ENCODE results near the gene OSBPL8.

The OSBPL8 gene

GRCh38 chr12:76559400-76560085 lies at the start of gene OSBPL8:
Gene OSBPL8, minus strand, starts transcription at chr12:76559771. Its CDS starts 72,220 bp downstream, at chr12:76487551.
- peak; percentile 95 for DNase-seq (ENCODE audit: low spot score)

- no peak for DNase-seq (ENCODE audit: low spot score)
Observed at GRCh38 chr12:76608070-76608469, 48.5 kb upstream of the OSBPL8 start.

- no peak for DNase-seq (ENCODE audit: low spot score)
Observed at GRCh38 chr12:76595056-76595455, 35.5 kb upstream of the OSBPL8 start.

- no peak for DNase-seq (ENCODE audit: low spot score)
Observed at GRCh38 chr12:76591476-76591875, 31.9 kb upstream of the OSBPL8 start.

GRCh38 chr12:76590131-76590530 lies 30.6 kb upstream of the OSBPL8 start:
- DNase-seq (ENCODE audit: low spot score): no peak

- no peak for DNase-seq (ENCODE audit: low spot score)
Observed at GRCh38 chr12:76588881-76589565, 29.5 kb upstream of the OSBPL8 start.

- DNase-seq (ENCODE audit: low spot score): no peak
Observed at GRCh38 chr12:76587428-76588178, 28.0 kb upstream of the OSBPL8 start.

- DNase-seq (ENCODE audit: low spot score): peak; percentile 47
Observed at GRCh38 chr12:76586764-76587395, 27.3 kb upstream of the OSBPL8 start.

- DNase-seq (ENCODE audit: low spot score): no peak
Observed at GRCh38 chr12:76583301-76583700, 23.7 kb upstream of the OSBPL8 start.

- DNase-seq (ENCODE audit: low spot score): no peak
Observed at GRCh38 chr12:76573840-76574373, 14.3 kb upstream of the OSBPL8 start.

- DNase-seq (ENCODE audit: low spot score): no peak
Observed at GRCh38 chr12:76571256-76571655, 11.7 kb upstream of the OSBPL8 start.

- DNase-seq (ENCODE audit: low spot score): no peak
Observed at GRCh38 chr12:76569685-76570604, 10.4 kb upstream of the OSBPL8 start.

GRCh38 chr12:76568888-76569551 lies 9.4 kb upstream of the OSBPL8 start:
- no peak for DNase-seq (ENCODE audit: low spot score)

GRCh38 chr12:76568130-76568529 lies 8.6 kb upstream of the OSBPL8 start:
- DNase-seq (ENCODE audit: low spot score): no peak

- DNase-seq (ENCODE audit: low spot score): no peak
Observed at GRCh38 chr12:76563061-76563460, 3.5 kb upstream of the OSBPL8 start.

GRCh38 chr12:76562130-76562529 lies 2.6 kb upstream of the OSBPL8 start:
- DNase-seq (ENCODE audit: low spot score): no peak

- DNase-seq (ENCODE audit: low spot score): no peak
Observed at GRCh38 chr12:76560086-76560491, 518 bp upstream of the OSBPL8 start.

GRCh38 chr12:76558684-76559399 lies 729 bp downstream of the OSBPL8 start:
- peak; percentile 66 for DNase-seq (ENCODE audit: low spot score)

- no peak for DNase-seq (ENCODE audit: low spot score)
Observed at GRCh38 chr12:76556368-76556767, 3.2 kb downstream of the OSBPL8 start.

GRCh38 chr12:76555797-76556196 lies 3.8 kb downstream of the OSBPL8 start:
- no peak for DNase-seq (ENCODE audit: low spot score)

Measured in cerebellar cortex (tissue), 1 donor.